HG02870 (cell line): ENCODE data around the gene IER5.
"Not testable (repeated sequence)": the region's sequence is repeated elsewhere in the genome, so short reads cannot be mapped to it uniquely, and the experiment has no call there.

Experiments used
- ATAC-seq: cut with Tn5 transposase; IDR thresholded peaks from one replicate; pipeline ENCODE4 v1.9.1; 2021; ENCODE audit warnings: mild to moderate bottlenecking, moderate library complexity; ENCODE audit not compliant: unreplicated experiment

The IER5 gene

GRCh38 chr1:181113059-181113641, 24.6 kb downstream of the IER5 start:
- no peak for ATAC-seq

- ATAC-seq, result no peak
These were observed 26.3 kb downstream of the IER5 start for GRCh38 chr1:181114574-181115367.

- ATAC-seq, result no peak
These were observed 26.8 kb downstream of the IER5 start for GRCh38 chr1:181115368-181115684.

GRCh38 chr1:181115971-181116370, 27.5 kb downstream of the IER5 start:
- not testable (repeated sequence) for ATAC-seq

GRCh38 chr1:181116819-181117390, 28.4 kb downstream of the IER5 start:
- ATAC-seq, result no peak

- ATAC-seq, result no peak
These were observed 29.3 kb downstream of the IER5 start for GRCh38 chr1:181117648-181118449.

GRCh38 chr1:181119093-181119989, 30.8 kb downstream of the IER5 start:
- no peak for ATAC-seq

GRCh38 chr1:181120924-181121323, 32.4 kb downstream of the IER5 start:
- no peak for ATAC-seq

- ATAC-seq, result no peak
These were observed 33.0 kb downstream of the IER5 start for GRCh38 chr1:181121498-181121897.

GRCh38 chr1:181122222-181122621, 33.7 kb downstream of the IER5 start:
- no peak for ATAC-seq

- no peak for ATAC-seq
These were observed 34.7 kb downstream of the IER5 start for GRCh38 chr1:181123173-181123572.

- no peak for ATAC-seq
These were observed 35.8 kb downstream of the IER5 start for GRCh38 chr1:181124291-181124751.

GRCh38 chr1:181126289-181126688, 37.8 kb downstream of the IER5 start:
- ATAC-seq, result no peak

GRCh38 chr1:181126871-181127587, 38.5 kb downstream of the IER5 start:
- no peak for ATAC-seq

GRCh38 chr1:181127898-181128453, 39.5 kb downstream of the IER5 start:
- no peak for ATAC-seq

- ATAC-seq, result peak; percentile 27
These were observed 40.3 kb downstream of the IER5 start for GRCh38 chr1:181128592-181129497.

GRCh38 chr1:181129771-181130606, 41.5 kb downstream of the IER5 start:
- ATAC-seq, result peak; percentile 41
